HepG2 (cell line): Measurements from ENCODE around the gene MYO18B. TPM values are rescaled to one million over a fixed set of nuclear protein-coding genes. Genes with fewer than 3 reads are reported as not detected.

Experiments
- CBX2 ChIP-seq, 2 experiments: fragments of 200-600 bp in 1 of 2; sonication (generic); formaldehyde crosslinking in 1 of 2; IDR thresholded peaks; 2 replicates each; pipeline versions ENCODE4 v1.7.0 to v1.8.1; 2018 to 2022; ENCODE audit warnings: low read depth in 2 of 2, low read length in 1 of 2, mild to moderate bottlenecking in 1 of 2, missing genetic modification reagents in 1 of 2
- CCDC6 ChIP-seq: sonication (generic); formaldehyde crosslinking; IDR thresholded peaks from 2 replicates; pipeline ENCODE4 v1.8.1; 2022; ENCODE audit warnings: mild to moderate bottlenecking, missing genetic modification reagents, moderate library complexity
- CHCHD3 ChIP-seq: sonication (generic); formaldehyde crosslinking; IDR thresholded peaks from 2 replicates; pipeline ENCODE4 v1.8.0; 2022; ENCODE audit warnings: mild to moderate bottlenecking, missing genetic modification reagents, moderate library complexity
- EZH2 ChIP-seq: conservative IDR thresholded peaks from 2 replicates; pipeline ENCODE4 v1.6.1; 2012; ENCODE audit warnings: mild to moderate bottlenecking, low read depth, low read length, moderate library complexity
- FOXM1 ChIP-seq: sonication (generic); formaldehyde crosslinking; IDR thresholded peaks from 2 replicates; pipeline ENCODE4 v1.5.0; 2020; ENCODE audit warnings: missing genetic modification reagents
- JUN ChIP-seq: sonication (generic); formaldehyde crosslinking; IDR thresholded peaks from 2 replicates; pipeline ENCODE4 v1.4.0; 2020; ENCODE audit warnings: mild to moderate bottlenecking, missing genetic modification reagents
- LRRFIP1 ChIP-seq: sonication (generic); formaldehyde crosslinking; conservative IDR thresholded peaks from 2 replicates; pipeline ENCODE4 v1.4.0; 2020; ENCODE audit warnings: missing genetic modification reagents
- MTA3 ChIP-seq: sonication (generic); formaldehyde crosslinking; IDR thresholded peaks from 2 replicates; pipeline ENCODE4 v1.4.0; 2020; ENCODE audit warnings: missing genetic modification reagents
- NFE2L2 ChIP-seq: fragments of 150-350 bp; IDR thresholded peaks from 2 replicates; pipeline ENCODE4 v1.6.1; 2014; ENCODE audit warnings: low read length
- NFYB ChIP-seq: sonication (generic); formaldehyde crosslinking; IDR thresholded peaks from 2 replicates; pipeline ENCODE4 v1.4.0; 2020; ENCODE audit warnings: missing genetic modification reagents
- NR2F6 ChIP-seq, 2 experiments: IDR thresholded peaks; 2 replicates each; pipeline ENCODE4 v1.6.1; 2016; ENCODE audit warnings: antibody characterized with exemption in 1 of 2, mild to moderate bottlenecking in 1 of 2
- SCMH1 ChIP-seq: sonication (generic); formaldehyde crosslinking; IDR thresholded peaks from 2 replicates; pipeline ENCODE4 v1.9.0; 2021; ENCODE audit warnings: missing genetic modification reagents, mild to moderate bottlenecking, borderline replicate concordance
- SMYD3 ChIP-seq: sonication (generic); formaldehyde crosslinking; IDR thresholded peaks from 2 replicates; pipeline ENCODE4 v1.8.1; 2023; ENCODE audit warnings: mild to moderate bottlenecking, missing genetic modification reagents
- SPEN ChIP-seq: sonication (generic); formaldehyde crosslinking; IDR thresholded peaks from 2 replicates; pipeline ENCODE4 v1.5.1; 2020; ENCODE audit warnings: low read depth, mild to moderate bottlenecking, missing genetic modification reagents
- SRY ChIP-seq: sonication (generic); formaldehyde crosslinking; IDR thresholded peaks from 2 replicates; pipeline ENCODE4 v1.8.0; 2022; ENCODE audit warnings: mild to moderate bottlenecking, missing genetic modification reagents
- ZC3H4 ChIP-seq: sonication (generic); formaldehyde crosslinking; IDR thresholded peaks from 2 replicates; pipeline ENCODE4 v1.4.0; 2020; ENCODE audit warnings: missing genetic modification reagents, borderline replicate concordance
- ZMYM4 ChIP-seq: sonication (generic); formaldehyde crosslinking; IDR thresholded peaks from 2 replicates; pipeline ENCODE4 v1.8.1; 2023; ENCODE audit warnings: mild to moderate bottlenecking, missing genetic modification reagents
- ZNF557 ChIP-seq: sonication (generic); formaldehyde crosslinking; IDR thresholded peaks from 2 replicates; pipeline ENCODE4 v1.4.0; 2020; ENCODE audit warnings: missing genetic modification reagents
- ZNF570 ChIP-seq: sonication (generic); formaldehyde crosslinking; IDR thresholded peaks from 2 replicates; pipeline ENCODE4 v1.4.0; 2020; ENCODE audit warnings: mild to moderate bottlenecking, missing genetic modification reagents, borderline replicate concordance
- ZNF660 ChIP-seq: sonication (generic); formaldehyde crosslinking; IDR thresholded peaks from 2 replicates; pipeline ENCODE4 v1.5.1; 2020; ENCODE audit warnings: mild to moderate bottlenecking, low read depth, missing genetic modification reagents, borderline replicate concordance
- ZNF737 ChIP-seq: sonication (generic); formaldehyde crosslinking; IDR thresholded peaks from 2 replicates; pipeline ENCODE4 v1.5.0; 2020; ENCODE audit warnings: missing genetic modification reagents, mild to moderate bottlenecking, borderline replicate concordance
- ZNF878 ChIP-seq: sonication (generic); formaldehyde crosslinking; IDR thresholded peaks from 2 replicates; pipeline ENCODE4 v1.8.1; 2023; ENCODE audit warnings: mild to moderate bottlenecking, missing genetic modification reagents, moderate library complexity
- polyA plus RNA-seq, 8 experiments: library from polyadenylated mRNA; depleted of rRNA in 3 of 8; stranded (reverse) in 7 of 8; unstranded in 1 of 8; fragments of >200 nt; fragmentation: Illumina TruSeq in 4 of 8; extraction: Trizol in 4 of 8; gene quantifications; 2 replicates each; pipeline versions ENCODE4 v1.2.1 to v1.2.3, GENCODE V29; 2011 to 2016; ENCODE audit warnings: low read depth in 4 of 8, missing spikeins in 1 of 8, mixed read lengths in 1 of 8; ENCODE audit not compliant: insufficient read depth in 1 of 8
- total RNA-seq, 5 experiments: library from RNA; depleted of rRNA; stranded (reverse); fragments of >200 nt; fragmentation: Illumina TruSeq; extraction: Trizol; gene quantifications; 2 replicates each; pipeline ENCODE4 v1.2.3, GENCODE V29; 2016; ENCODE audit warnings: low read depth in 1 of 5
- TF ChIP-seq, protein P1 (sequence below): sonication (generic); formaldehyde crosslinking; IDR thresholded peaks from 2 replicates; pipeline ENCODE4 v1.4.0; 2020; ENCODE audit warnings: mild to moderate bottlenecking, missing genetic modification reagents
- TF ChIP-seq, protein P2 (sequence below): sonication (generic); formaldehyde crosslinking; IDR thresholded peaks from 2 replicates; pipeline ENCODE4 v1.4.0; 2020; ENCODE audit warnings: mild to moderate bottlenecking, missing genetic modification reagents
- TF ChIP-seq, protein P3 (sequence below): sonication (generic); formaldehyde crosslinking; IDR thresholded peaks from 2 replicates; pipeline ENCODE4 v1.4.0; 2020; ENCODE audit warnings: missing genetic modification reagents
- TF ChIP-seq, protein P4 (sequence below): sonication (generic); formaldehyde crosslinking; IDR thresholded peaks from 2 replicates; pipeline ENCODE4 v1.4.0; 2020; ENCODE audit warnings: missing genetic modification reagents
- TF ChIP-seq, protein P5 (sequence below): sonication (generic); formaldehyde crosslinking; IDR thresholded peaks from 2 replicates; pipeline ENCODE4 v1.4.0; 2020; ENCODE audit warnings: missing genetic modification reagents

Gene MYO18B
- total and polyA plus RNA-seq, 2 of the 13 experiments (the other 11 are each of a cell fraction or from before 2014, with no cell fraction given): 0.01 TPM; not detected in 1

GRCh38 chr22:25953919-25954318 lies 211.9 kb downstream of the MYO18B start (continued):
- TF ChIP-seq, protein P1, sequence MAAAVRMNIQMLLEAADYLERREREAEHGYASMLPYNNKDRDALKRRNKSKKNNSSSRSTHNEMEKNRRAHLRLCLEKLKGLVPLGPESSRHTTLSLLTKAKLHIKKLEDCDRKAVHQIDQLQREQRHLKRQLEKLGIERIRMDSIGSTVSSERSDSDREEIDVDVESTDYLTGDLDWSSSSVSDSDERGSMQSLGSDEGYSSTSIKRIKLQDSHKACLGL (CRISPR knock-in tag): no peak
- TF ChIP-seq ZNF660 (no peak), ZC3H4 (CRISPR knock-in tag) (no peak), NR2F6 (IDR thresholded peaks at IDR 0.05) (peak; percentile 47; the same call in 1 of the 2 replicates), NR2F6 (CRISPR knock-in tag; IDR thresholded peaks at IDR 0.05) (no peak), EZH2 (no peak), ZNF557 (no peak), ZMYM4 (CRISPR knock-in tag) (peak; percentile 58), SPEN (CRISPR knock-in tag) (no peak), ZNF570 (CRISPR knock-in tag) (no peak), ZNF737 (no peak), MTA3 (CRISPR knock-in tag) (no peak), JUN (no peak), SMYD3 (CRISPR knock-in tag) (no peak), FOXM1 (CRISPR knock-in tag) (no peak), SRY (CRISPR knock-in tag) (no peak), ZNF878 (CRISPR knock-in tag) (no peak), NFYB (CRISPR knock-in tag) (peak; percentile 11; the same call in 1 of the 2 replicates), NFE2L2 (no peak), LRRFIP1 (CRISPR knock-in tag) (no peak), SCMH1 (no peak), CCDC6 (CRISPR knock-in tag) (no peak; the same call in 1 of the 2 replicates), CHCHD3 (no peak), CBX2 (IDR thresholded peaks at IDR 0.05; ENCODE audit: low read depth, low read length) (no peak), CBX2 (CRISPR knock-in tag; IDR thresholded peaks at IDR 0.05; ENCODE audit: low read depth) (no peak)
- TF ChIP-seq, protein P2, sequence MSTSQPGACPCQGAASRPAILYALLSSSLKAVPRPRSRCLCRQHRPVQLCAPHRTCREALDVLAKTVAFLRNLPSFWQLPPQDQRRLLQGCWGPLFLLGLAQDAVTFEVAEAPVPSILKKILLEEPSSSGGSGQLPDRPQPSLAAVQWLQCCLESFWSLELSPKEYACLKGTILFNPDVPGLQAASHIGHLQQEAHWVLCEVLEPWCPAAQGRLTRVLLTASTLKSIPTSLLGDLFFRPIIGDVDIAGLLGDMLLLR (CRISPR knock-in tag): no peak
- TF ChIP-seq, protein P3, sequence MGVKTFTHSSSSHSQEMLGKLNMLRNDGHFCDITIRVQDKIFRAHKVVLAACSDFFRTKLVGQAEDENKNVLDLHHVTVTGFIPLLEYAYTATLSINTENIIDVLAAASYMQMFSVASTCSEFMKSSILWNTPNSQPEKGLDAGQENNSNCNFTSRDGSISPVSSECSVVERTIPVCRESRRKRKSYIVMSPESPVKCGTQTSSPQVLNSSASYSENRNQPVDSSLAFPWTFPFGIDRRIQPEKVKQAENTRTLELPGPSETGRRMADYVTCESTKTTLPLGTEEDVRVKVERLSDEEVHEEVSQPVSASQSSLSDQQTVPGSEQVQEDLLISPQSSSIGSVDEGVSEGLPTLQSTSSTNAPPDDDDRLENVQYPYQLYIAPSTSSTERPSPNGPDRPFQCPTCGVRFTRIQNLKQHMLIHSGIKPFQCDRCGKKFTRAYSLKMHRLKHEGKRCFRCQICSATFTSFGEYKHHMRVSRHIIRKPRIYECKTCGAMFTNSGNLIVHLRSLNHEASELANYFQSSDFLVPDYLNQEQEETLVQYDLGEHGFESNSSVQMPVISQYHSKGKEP (CRISPR knock-in tag): no peak
- TF ChIP-seq, protein P4, sequence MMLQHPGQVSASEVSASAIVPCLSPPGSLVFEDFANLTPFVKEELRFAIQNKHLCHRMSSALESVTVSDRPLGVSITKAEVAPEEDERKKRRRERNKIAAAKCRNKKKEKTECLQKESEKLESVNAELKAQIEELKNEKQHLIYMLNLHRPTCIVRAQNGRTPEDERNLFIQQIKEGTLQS (CRISPR knock-in tag): no peak
- TF ChIP-seq, protein P5, sequence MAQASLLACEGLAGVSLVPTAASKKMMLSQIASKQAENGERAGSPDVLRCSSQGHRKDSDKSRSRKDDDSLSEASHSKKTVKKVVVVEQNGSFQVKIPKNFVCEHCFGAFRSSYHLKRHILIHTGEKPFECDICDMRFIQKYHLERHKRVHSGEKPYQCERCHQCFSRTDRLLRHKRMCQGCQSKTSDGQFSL (CRISPR knock-in tag): 0 out of 2 replicates have a peak, but pooled peaks have one; percentile 23
